GM18498 (cell line): Measurements from ENCODE around the gene PIEZO1.
A peak's percentile ranks its signal among the peaks of the same experiment; 100 is the strongest.

Experiments
- ATAC-seq: cut with Tn5 transposase; IDR thresholded peaks from one replicate; pipeline ENCODE4 v1.9.1; 2021; ENCODE audit warnings: mild to moderate bottlenecking, moderate library complexity; ENCODE audit not compliant: unreplicated experiment

Gene PIEZO1

DNA sequence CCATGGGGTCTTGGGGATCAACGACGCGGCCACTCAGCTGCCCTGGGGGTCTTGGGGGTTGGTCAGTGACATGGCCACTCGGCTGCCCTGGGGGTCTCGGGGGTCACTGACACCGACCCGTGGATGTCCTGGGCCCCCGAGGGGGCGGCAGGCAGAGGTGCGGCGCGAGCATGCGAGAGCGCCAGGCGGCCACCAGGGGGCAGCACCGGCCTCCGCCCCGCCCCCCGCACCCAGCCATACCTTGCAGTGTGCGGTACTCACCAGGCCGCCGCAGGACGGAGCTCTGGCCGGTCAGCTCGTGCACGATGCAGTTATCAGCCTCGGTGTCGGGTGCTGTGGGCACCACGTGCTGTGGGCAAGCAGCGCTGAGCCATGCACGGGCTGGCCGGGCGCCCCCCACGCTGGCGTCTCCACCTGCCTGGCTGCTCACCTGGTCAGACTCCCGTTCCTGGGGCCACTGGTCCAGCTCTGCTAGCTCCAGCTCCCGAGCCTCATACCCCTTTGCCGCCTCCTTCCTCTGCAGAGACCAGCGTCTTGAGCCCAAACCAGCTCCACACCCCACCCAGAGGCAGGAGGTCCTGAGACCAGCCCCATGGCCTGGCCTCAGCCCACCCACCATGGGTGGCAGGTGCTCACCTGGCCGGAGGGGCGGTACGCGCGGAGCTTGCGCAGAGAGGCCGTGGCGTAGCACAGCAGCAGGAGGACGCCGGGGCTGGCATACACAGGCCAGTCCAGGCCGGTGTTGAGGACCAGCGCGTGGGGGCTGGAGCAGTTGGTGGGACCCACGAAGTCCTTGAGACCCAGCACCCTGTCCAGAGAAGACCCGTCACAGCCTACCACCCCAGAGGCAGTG lies 47.5 kb downstream of the PIEZO1 start:
- peak; percentile 56 for ATAC-seq

DNA sequence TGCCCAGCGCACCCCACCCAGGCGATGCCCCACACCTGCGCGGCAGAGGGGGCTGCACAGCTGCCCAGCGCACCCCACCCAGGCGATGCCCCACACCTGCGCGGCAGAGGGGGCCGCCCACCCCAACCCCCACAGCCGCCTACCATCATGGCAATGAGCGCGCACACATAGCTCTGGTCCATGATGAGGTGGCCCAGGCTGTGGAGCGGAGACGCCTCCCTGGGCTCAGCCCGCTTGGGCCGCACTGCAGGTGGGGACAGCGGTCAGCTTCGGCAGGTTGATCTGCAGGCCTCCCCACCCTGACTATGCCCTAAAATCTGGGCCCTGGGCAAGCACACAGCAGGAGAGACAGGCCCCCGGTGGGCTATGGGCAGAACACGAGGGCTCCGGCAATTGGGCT lies 48.5 kb downstream of the PIEZO1 start:
- no peak for ATAC-seq

DNA sequence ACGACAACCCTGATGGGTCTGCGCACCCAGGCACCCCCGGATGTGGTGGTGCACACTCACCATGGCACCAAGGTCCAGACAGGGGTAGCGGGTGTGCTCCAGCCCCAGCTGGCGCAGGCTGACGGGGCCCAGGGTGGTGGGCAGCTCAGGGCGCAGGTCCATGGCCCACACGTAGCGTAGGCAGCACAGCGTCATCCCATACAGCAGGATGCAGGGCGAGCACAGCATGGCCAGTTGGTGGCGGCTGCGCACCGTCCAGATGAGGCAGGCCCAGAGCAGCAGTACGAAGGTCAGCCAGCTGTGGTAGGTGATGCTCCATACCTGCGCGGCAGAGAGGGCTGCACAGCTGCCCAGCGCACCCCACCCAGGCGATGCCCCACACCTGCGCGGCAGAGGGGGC lies 48.9 kb downstream of the PIEZO1 start:
- ATAC-seq = no peak

DNA sequence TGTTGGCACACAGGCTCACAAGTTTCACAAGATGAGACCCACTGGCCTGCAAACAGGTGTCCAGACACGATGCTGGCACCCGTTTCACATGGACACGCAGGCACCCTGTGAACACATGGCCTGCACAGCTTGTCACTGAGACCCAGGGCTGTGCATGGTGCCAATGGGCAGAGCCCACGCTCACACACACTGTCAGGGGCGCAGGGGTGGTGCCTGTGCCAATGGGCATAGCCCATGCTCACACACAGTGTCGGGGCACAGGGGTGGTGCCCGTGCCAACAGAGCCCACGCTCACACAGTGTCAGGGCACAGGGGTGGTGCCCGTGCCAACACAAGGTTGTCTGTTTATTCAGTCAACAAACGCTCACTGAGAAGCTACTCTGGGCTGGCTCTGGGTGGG lies 49.4 kb downstream of the PIEZO1 start:
- no peak for ATAC-seq

DNA sequence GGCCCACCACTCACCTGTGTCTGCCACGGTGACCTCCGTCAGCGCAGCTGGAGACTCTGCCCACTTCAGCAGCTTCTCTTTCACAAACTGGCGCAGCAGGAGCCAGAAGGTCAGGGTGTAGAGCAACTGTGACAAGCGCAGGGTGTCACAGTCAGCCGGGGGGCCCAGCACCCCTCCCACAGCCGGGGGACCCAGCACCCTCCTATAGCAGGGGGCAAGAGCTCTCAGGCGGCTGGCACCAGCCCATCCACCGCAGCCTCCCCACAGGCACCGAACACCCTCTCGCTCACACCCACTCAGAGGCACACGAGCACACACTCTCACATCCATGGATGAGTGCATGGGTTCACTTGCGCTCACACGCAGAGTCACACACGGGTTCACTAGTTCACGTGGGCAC lies 49.9 kb downstream of the PIEZO1 start:
- no peak for ATAC-seq

DNA sequence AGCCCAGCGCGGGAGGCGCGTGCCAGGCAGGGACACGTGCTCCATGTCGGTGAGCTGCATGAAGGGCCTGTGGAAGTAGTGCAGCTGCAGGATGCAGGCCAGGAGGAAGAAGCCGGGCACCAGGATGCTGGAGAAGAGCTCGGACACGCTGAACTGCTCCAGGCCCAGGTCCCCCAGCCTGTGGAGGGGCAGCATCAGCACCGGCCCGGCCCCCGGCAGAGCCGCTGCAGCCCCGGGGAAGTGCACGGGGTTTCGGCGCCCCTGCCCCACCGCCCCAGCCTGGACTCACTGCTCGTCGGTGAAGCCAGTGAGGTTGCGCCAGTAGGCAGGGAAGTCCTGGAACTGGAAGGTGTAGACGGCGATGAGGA lies 50.7 kb downstream of the PIEZO1 start:
- no peak for ATAC-seq

DNA sequence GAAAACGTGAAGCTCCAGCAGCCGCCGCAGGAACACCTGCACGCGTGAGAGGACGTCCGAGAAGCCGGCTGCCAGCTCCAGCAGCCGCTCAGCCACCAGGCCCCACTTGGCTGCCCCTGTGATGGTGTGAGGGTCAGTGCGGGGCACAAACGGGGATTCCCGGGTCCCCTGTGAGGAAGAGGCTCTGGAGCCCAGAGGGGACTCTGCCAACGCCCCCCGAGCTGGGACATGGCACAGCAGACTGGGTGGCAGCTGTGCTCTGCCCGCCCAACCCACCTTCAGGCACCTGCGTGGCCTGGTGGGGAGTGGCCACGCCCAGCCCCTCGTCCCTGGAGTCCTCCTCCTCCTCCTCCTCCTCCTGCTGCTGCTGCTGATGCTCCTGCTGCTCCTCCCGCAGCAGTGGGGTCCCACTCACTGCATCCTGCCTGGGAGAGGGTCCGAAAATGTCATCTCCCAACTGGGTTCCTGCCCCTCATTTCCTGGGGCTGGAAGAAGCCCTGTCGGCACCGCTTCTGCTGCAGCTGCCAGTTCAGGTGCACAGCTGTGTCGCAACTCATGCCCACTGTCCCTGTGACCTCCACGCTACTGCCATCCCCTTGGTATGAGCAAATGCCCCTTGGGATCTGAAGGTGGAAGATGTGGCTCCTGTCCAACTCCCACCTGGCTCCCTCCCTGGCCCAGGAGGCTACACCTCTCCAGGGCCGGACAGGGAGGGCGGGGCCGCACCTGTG lies 51.2 kb downstream of the PIEZO1 start:
- no peak for ATAC-seq

DNA sequence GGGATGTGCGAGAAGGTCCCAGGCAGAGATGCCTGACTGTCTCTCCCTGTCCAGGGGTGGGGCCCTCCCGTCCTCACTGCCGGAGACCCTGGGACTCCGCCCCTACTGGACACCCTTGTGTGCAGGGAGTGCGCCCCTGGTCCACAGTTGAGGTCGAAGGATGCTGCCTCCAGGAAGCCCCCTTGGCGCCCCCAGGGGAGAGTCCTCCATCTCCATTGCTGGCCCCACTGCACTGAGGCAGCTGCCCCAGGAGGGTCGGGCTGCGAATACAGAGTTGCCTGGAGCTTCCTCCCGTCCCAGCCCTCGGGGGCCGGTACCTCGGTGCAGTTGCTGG lies 52.1 kb downstream of the PIEZO1 start:
- ATAC-seq = no peak

DNA sequence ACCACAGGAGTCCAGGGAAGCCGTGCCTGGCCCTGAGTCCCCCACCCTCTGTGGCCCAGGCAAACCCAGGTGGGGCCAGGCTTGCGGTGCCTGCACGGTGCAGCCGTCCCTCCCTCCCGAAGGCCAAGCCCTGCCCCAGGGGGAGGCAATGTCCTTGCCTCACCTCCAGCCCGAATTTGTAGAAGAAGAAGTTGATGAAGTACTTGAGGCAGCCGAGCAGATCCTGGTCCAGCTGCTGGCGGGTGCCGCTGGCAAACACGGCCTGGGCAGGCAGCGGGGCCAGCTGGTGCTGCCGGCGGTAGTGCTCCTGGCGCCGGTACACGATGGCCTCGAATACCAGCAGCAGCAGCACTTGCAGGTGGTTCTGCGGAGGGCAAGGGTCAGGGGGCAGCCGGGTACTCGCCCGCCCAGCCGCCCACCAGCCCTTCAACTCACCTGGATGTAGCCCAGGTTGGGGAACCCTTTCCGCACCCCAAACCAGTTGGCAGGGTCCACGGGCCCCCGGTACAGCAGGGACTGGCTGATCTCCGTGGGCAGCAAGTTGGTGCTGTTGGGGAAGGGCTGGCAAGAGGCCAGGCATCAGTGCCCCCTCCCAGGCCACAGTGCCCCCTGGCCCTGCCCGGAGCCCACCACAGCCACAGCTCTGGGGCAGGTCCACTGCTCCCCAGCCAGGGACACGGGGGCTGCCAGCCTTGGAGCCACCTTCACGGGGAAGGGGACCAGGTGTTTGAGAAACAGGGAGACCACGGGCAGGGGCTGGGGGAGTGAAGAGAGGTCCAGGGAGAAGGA lies 52.7 kb downstream of the PIEZO1 start:
- ATAC-seq = no peak

DNA sequence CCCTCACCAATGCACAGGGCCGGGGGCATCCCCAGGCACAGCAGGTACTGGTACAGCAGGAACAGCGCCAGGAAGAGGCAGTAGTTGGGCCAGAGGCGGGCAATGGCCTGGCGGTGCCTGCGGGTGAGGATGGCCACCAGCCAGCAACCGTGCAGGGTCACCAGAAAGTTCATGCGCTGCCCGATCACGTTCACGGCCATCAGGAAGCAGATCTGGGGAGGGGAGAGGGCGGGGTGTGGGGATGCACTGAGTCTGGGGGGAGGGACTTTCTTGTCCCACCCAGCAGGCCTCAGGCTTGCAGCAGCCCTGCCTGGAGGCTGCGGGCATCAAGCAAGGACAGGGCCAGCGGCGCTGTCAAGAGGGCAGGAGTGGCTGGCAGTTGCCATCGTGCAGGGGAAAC lies 53.3 kb downstream of the PIEZO1 start:
- ATAC-seq = no peak

DNA sequence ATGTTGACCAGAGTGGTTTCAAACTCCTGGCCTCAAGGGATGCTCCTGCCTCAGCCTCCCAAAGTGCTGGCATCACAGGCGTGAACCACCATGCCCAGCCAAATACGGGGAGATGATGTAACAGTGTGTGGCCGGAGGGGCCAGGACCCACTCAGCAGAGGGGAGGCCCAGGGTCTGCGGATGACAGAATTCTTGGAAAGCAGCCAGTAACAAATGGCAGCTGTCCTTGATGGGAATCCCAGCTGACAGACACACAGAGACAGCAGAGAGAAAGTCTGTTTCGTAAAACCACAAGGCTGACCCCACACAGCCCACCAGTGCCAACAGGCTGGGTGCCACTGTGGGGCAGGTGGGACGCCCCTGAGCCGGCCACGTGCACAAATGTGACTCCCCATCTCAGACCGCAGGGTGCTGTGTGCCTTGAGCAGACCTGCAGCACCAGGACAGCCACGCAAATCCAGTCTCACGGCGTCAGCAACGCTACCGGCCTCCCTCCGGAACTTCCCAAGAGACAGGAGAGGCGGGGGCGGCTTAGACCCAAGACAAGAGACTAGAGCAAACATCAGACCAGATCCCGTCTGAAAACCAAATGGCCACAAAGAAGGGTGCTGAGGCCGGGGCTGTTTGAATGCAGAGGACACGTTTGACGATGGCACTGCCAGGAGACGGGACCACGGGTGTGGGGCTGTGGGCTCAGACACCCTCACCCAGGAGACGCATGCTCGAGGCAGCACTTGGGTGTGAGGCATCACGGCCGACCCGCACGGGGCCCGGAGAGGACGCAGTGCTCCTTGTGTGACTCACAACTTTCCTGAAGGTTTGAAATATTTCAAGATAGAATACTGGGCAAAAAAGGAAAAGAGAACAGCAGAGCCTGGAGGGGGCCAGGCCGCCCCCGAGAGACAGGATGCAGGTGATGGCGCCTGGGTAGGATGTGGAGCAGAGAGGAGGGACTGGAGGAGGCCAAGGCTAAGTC lies 54.1 kb downstream of the PIEZO1 start:
- ATAC-seq = no peak

DNA sequence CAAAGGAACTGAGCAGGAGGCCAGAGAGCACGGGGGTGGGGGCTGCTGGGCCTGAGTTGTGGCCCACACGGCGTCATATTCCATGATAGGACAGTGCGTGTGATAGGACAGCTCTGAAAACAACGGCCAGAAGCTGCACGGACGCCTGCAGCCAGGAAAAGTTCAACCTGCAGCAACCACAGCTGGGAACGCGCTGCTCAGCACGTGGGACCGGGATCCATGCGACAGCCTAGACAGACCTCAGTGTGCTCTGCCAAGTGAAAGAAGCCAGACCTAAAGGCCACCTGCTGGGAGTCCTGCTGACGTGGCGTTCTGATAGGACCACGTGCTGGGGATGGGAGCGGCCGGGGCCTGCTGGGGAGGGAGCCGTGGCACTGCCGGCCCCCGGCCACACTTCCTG lies 57.1 kb downstream of the PIEZO1 start:
- ATAC-seq = no peak

DNA sequence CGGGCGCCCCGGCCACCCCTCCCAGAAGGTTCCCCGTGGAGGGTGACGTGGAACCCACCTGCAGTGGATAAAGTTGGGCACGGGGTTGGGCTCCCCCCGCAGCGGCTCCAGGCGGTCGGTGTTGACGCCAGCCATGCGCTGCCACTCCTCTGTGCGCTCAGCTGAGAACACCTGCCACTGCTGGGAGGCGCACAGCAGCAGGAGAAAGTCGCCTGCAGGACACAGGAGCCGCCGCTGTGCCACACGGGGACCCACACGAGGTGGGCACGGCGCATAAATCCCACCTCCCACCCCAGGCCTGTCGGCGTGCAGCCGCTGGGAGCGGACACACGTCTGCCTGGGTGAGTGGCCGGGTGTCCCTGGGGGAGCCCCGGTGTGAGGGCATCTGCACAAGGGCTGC lies 58.0 kb downstream of the PIEZO1 start:
- ATAC-seq = no peak

DNA sequence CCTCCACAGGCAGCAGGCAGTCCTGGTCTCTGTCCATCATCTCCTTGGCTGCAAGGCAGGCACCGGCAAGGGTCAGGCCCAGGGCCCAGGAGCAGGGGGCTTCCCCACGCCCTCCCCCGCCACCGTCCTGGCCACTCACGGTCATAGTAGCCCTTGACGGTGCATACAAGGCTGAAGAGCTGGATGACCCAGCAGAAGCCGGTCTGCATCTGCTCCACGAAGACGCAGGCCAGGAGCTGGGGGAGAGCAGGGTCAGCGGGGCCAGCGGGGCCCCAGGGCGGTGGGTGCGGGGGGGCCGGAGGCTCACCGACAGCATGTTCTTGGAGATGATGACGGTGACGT lies 58.6 kb downstream of the PIEZO1 start:
- ATAC-seq = no peak

DNA sequence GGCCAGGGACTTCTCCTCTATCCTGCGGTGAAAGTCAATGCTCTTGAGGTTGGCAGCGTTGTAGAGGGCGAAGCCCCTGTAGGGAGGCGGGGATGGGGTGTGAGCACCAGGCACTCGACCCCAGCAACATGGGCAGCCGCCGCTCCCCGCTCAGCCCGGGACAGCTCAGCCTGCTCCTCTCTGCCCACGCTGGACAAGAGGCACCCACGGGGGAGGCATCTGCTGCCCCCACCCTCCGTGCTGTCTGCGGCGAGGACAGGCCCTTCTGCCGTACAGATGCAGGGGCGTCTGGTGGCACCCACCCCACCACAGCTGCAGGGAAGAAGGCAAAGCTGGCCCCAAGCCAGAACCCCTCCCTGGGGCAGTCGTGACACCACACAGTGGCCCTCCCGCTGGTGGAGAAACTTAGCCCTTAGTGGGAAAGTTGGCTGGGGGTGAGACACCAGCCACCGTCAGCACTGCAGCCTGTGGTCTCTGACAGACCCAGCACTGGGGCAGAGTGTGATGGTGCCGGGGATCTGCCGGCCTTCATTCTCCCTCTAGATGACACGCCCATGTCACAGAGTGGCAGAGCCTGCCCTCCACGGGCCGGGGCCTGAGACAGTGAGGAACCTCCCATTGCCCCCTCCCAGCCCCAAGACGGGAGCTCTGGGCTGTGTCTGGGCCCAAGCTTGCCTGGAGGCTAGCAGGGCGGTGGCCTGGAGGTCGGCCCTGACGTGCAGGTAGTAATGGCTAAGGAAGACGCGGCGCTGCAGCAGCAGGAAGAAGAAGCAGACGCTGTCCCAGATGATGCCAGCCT lies 59.2 kb downstream of the PIEZO1 start:
- no peak for ATAC-seq

DNA sequence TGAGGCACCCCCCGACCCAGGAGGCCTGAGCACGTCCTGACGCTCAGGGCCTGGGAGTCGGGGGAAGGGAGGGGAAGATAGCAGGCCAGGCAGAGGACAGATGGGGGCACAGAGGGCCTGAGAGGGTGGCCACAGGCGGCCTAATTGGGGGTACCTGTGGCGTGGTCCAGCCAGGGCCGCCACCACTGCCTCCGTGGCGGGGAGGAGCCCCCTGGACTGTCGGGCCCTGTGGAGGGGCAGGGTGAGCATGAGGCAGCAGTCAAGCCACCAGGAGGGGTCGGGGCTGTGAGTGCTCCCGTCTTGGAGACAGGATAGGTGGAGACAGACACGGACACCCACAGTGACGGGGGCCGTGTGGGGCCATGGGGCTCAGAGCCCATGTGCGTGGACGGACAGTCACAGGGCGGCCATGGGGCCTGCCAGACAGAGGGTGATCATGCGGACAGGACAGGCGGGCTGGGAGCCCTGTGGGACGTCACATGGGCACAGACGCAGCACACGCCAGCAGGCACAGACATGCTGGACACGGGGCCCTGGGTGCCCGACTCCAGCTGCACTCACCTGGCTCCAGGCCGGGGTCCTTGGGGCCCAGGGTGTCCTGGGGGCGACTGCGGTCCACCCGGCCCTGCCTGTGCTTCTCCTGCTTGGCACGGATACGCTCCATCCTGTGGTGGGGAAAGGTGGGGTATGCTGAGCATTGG lies 60.0 kb downstream of the PIEZO1 start:
- no peak for ATAC-seq

DNA sequence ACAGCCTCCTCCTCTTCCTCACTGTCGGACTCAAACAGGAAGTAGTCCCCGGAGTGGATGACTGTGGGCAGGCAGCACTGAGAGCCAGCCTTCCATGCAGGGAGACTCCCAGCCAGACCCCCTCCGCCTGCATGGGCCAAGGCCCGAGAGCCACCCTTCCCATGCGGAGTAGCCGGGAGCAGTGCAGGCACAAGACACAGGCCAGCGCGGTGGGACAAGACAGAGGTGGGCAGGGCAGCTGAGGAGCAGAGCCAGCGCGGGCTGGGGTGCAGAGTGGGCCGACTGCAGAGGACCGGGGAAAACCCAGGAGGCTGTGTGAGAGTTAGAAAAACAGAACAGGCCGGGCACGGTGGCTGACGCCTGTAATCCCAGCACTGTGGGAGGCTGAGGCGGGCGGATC lies 61.1 kb downstream of the PIEZO1 start:
- ATAC-seq = no peak

DNA sequence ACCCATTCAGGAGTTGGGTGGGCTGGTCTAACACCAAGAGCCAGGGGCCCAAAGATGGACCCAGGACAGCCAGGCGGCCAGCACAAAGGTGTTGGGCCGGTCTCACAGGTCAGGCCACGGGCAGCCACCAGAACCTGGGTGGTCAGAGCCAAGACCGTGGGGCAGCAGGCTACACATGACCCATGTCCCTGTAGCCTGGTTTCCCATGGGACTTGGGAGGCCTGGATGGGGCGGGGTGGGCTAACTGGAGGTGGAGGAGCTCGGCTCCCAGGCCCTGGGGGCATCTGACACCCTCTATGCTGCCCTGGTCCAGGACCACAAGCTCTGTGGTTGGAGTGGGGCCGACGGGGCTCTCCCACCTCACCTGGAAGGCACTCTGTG lies 61.5 kb downstream of the PIEZO1 start:
- ATAC-seq = no peak

DNA sequence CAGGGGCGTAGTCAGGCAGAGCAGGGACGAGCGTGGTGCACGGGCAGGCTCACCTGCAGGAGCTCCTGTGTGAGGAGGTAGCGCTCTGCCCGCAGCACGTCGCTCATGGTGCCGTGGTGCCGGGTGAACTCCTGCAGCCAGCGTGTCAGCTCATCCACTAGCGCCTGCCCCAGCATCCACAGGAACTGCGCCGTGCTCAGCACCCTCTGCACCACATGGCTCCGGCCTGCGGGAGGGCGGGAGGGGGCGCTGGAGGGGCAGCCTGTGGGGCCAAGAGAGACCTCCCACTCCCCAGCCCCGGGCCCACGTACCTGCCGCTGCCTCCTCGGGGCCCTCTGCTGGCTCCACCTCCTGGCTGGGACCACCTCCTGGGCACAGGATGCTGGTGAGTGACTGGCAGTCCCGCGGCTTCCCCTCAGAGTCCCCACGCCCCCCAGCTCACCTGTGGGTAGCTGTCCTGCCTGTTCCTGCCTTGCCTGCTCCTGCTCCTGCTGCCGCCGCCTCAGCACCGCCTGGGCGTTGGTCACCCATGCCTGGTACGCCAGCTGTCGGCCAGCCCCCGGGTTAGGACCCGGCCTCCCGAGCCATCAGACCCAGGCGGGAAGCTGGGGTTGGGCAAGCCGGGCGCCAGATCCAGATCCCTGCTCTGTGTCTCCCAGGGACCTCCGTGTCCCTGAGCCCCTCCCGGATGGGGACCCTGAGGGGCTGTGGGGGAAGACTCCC lies 62.1 kb downstream of the PIEZO1 start:
- ATAC-seq = no peak
